Measurements from ENCODE around the gene CFAP97D1.

The CFAP97D1 gene

GRCh38 chr17:43767053-43767712 is 13.1 kb upstream of the CFAP97D1 start:
- Histone ChIP-seq H2AFZ (ENCODE audit: low read depth, low read length) (no peak overlapping the region), H3K4me2 (ENCODE audit: low read length) (no peak overlapping the region), H3K79me2 (ENCODE audit: low read length) (no peaks in the 10 kb centered on the region), H3K9me3 (ENCODE audit: insufficient read depth, low read length) (no peaks in the 10 kb centered on the region), H3K4me1 (ENCODE audit: low read length) (peaks cover 18% of the 10 kb centered on the region), H3K27ac (ENCODE audit: low read length) (no peak overlapping the region), H3K4me3 (ENCODE audit: low read length) (no peak overlapping the region), H4K20me1 (ENCODE audit: insufficient read depth, low read length) (no peaks in the 10 kb centered on the region), H3K27me3 (ENCODE audit: low read depth, low read length) (no peaks in the 10 kb centered on the region), H3K36me3 (replicated peaks; ENCODE audit: low read depth, low read length) (peaks cover 7% of the 10 kb centered on the region), H3K9ac (ENCODE audit: low read length) (no peak overlapping the region)
- no peak for TF ChIP-seq EZH2phosphoT487 (IDR thresholded peaks at IDR 0.05; ENCODE audit: low read depth)
- no peak for TF ChIP-seq CTCF (IDR thresholded peaks at IDR 0.05; ENCODE audit: low read depth, low read length)

- TF ChIP-seq CTCF (IDR thresholded peaks at IDR 0.05; ENCODE audit: low read depth, low read length) (no peak), EZH2phosphoT487 (IDR thresholded peaks at IDR 0.05; ENCODE audit: low read depth) (no peak)
- H4K20me1 ChIP-seq (ENCODE audit: insufficient read depth, low read length) = no peaks in the 10 kb centered on the region
- peaks cover 12% of the 10 kb centered on the region for H3K36me3 ChIP-seq (replicated peaks; ENCODE audit: low read depth, low read length)
- no peak overlapping the region for H3K4me2 ChIP-seq (ENCODE audit: low read length)
- no peaks in the 10 kb centered on the region for H3K79me2 ChIP-seq (ENCODE audit: low read length)
- no peak overlapping the region for H3K9ac ChIP-seq (ENCODE audit: low read length)
- H3K4me3 ChIP-seq (ENCODE audit: low read length) = no peak overlapping the region
- H3K9me3 ChIP-seq (ENCODE audit: insufficient read depth, low read length) = no peaks in the 10 kb centered on the region
- no peak overlapping the region for H3K27ac ChIP-seq (ENCODE audit: low read length)
- no peaks in the 10 kb centered on the region for H3K27me3 ChIP-seq (ENCODE audit: low read depth, low read length)
- H2AFZ ChIP-seq (ENCODE audit: low read depth, low read length) = no peak overlapping the region
- peaks cover 18% of the 10 kb centered on the region for H3K4me1 ChIP-seq (ENCODE audit: low read length)
Observed at GRCh38 chr17:43767713-43768059, 12.5 kb upstream of the CFAP97D1 start.

DNA sequence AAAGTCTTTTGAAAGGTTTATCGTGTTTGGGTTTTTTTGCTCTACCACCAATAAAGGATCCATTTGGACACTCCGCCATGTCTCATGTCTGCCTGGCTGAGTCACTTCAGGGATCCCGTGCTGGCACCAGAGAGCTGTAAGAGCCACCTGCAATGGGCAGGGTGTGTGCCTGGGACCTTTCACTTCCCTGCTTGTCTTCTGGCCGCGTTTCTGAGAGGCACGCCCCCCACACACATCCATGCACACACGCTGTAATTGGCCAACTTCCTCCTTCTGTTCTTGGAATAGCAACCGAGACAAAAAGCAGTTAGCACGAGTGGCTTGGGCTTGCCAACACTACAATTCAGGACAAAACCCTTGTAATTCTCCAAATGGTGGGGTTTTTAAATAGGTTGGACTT is 11.9 kb upstream of the CFAP97D1 start:
- peaks cover 18% of the 10 kb centered on the region for H3K4me1 ChIP-seq (ENCODE audit: low read length)
- H3K79me2 ChIP-seq (ENCODE audit: low read length) = no peaks in the 10 kb centered on the region
- peaks cover 13% of the 10 kb centered on the region for H3K36me3 ChIP-seq (replicated peaks; ENCODE audit: low read depth, low read length)
- no peak overlapping the region for H3K9ac ChIP-seq (ENCODE audit: low read length)
- no peak overlapping the region for H2AFZ ChIP-seq (ENCODE audit: low read depth, low read length)
- no peak overlapping the region for H3K4me3 ChIP-seq (ENCODE audit: low read length)
- no peak for TF ChIP-seq CTCF (IDR thresholded peaks at IDR 0.05; ENCODE audit: low read depth, low read length)
- TF ChIP-seq EZH2phosphoT487 (IDR thresholded peaks at IDR 0.05; ENCODE audit: low read depth) = no peak
- H3K4me2 ChIP-seq (ENCODE audit: low read length) = peak overlapping the region; percentile 53
- no peaks in the 10 kb centered on the region for H4K20me1 ChIP-seq (ENCODE audit: insufficient read depth, low read length)
- no peaks in the 10 kb centered on the region for H3K9me3 ChIP-seq (ENCODE audit: insufficient read depth, low read length)
- no peak overlapping the region for H3K27ac ChIP-seq (ENCODE audit: low read length)
- no peaks in the 10 kb centered on the region for H3K27me3 ChIP-seq (ENCODE audit: low read depth, low read length)

GRCh38 chr17:43768943-43769342 is 11.3 kb upstream of the CFAP97D1 start:
- H3K9ac ChIP-seq (ENCODE audit: low read length) = no peak overlapping the region
- no peaks in the 10 kb centered on the region for H3K27me3 ChIP-seq (ENCODE audit: low read depth, low read length)
- no peak overlapping the region for H2AFZ ChIP-seq (ENCODE audit: low read depth, low read length)
- TF ChIP-seq CTCF (IDR thresholded peaks at IDR 0.05; ENCODE audit: low read depth, low read length) (no peak), EZH2phosphoT487 (IDR thresholded peaks at IDR 0.05; ENCODE audit: low read depth) (no peak)
- peaks cover 18% of the 10 kb centered on the region for H3K4me1 ChIP-seq (ENCODE audit: low read length)
- no peaks in the 10 kb centered on the region for H3K9me3 ChIP-seq (ENCODE audit: insufficient read depth, low read length)
- peak overlapping the region; percentile 53; the same call in 1 of the 2 replicates for H3K4me2 ChIP-seq (ENCODE audit: low read length)
- no peaks in the 10 kb centered on the region for H4K20me1 ChIP-seq (ENCODE audit: insufficient read depth, low read length)
- H3K36me3 ChIP-seq (replicated peaks; ENCODE audit: low read depth, low read length) = peaks cover 13% of the 10 kb centered on the region
- H3K4me3 ChIP-seq (ENCODE audit: low read length) = no peak overlapping the region
- no peaks in the 10 kb centered on the region for H3K79me2 ChIP-seq (ENCODE audit: low read length)
- H3K27ac ChIP-seq (ENCODE audit: low read length) = no peak overlapping the region

Data from OCI-LY3 (cell line).